Transverse colon (tissue), 3 donors: ENCODE results near the gene ZDHHC11.

Experiments
- CTCF ChIP-seq, 5 experiments: fragments of 200-600 bp in 3 of 5; fragments of 450-650 bp in 2 of 5; sonication (generic) in 3 of 5; IDR thresholded peaks; 1 replicate in 2 of 5; 2 replicates in 3 of 5; pipeline ENCODE4 v1.5.1; 2016 to 2017; ENCODE audit warnings: antibody characterized with exemption in 5 of 5, inconsistent platforms in 3 of 5, mild to moderate bottlenecking in 2 of 5, moderate library complexity in 1 of 5
- EP300 ChIP-seq: sonication (generic); formaldehyde crosslinking; IDR thresholded peaks from one replicate; pipeline ENCODE4 v1.6.1; 2017; ENCODE audit warnings: antibody characterized with exemption, low read depth
- POLR2A ChIP-seq: fragments of 450-650 bp; IDR thresholded peaks from one replicate; pipeline ENCODE4 v1.6.1; 2016; ENCODE audit warnings: antibody characterized with exemption, mild to moderate bottlenecking, moderate library complexity

GRCh38 chr5:891117-891836 lies 40.5 kb upstream of the ZDHHC11 start:
- no peak for TF ChIP-seq CTCF (IDR thresholded peaks at IDR 0.05)
- peak; percentile 22 for TF ChIP-seq POLR2A
- no peak for TF ChIP-seq EP300
